GM23338 (cell line): ENCODE results near the gene CRPPA. TPM values are rescaled to one million over a fixed set of nuclear protein-coding genes. Genes with fewer than 3 reads are reported as not detected.

Experiments used
- CTCF ChIP-seq, 2 experiments: fragments of 200-600 bp in 1 of 2; sonication (generic) in 1 of 2; conservative IDR thresholded peaks; 2 replicates each; pipeline versions ENCODE4 v1.5.1 to v1.6.1; 2016 to 2017; ENCODE audit warnings: antibody characterized with exemption in 2 of 2, low read depth in 2 of 2, mild to moderate bottlenecking in 2 of 2, moderate library complexity in 1 of 2
- ETS1 ChIP-seq: IDR thresholded peaks from 2 replicates; pipeline ENCODE4 v1.6.1; 2016; ENCODE audit warnings: antibody characterized with exemption
- EZH2 ChIP-seq: fragments of 200-600 bp; sonication (generic); IDR thresholded peaks from one replicate; pipeline ENCODE4 v1.8.0; 2017; ENCODE audit warnings: antibody characterized with exemption, mild to moderate bottlenecking, low read depth; ENCODE audit not compliant: unreplicated experiment
- JUNB ChIP-seq: IDR thresholded peaks from one replicate; pipeline ENCODE4 v1.6.1; 2016; ENCODE audit warnings: antibody characterized with exemption; ENCODE audit not compliant: unreplicated experiment
- NANOG ChIP-seq: IDR thresholded peaks from 2 replicates; pipeline ENCODE4 v1.6.1; 2016; ENCODE audit warnings: antibody characterized with exemption, borderline replicate concordance
- POLR2AphosphoS5 ChIP-seq: IDR thresholded peaks from 2 replicates; pipeline ENCODE4 v1.6.1; 2016; ENCODE audit warnings: antibody characterized with exemption, low read depth
- STAT1 ChIP-seq: IDR thresholded peaks from one replicate; pipeline ENCODE4 v1.6.1; 2016; ENCODE audit warnings: antibody characterized with exemption; ENCODE audit not compliant: unreplicated experiment
- ZNF114 ChIP-seq: fragments of 250-450 bp; sonication (Bioruptor Pico); IDR thresholded peaks from 2 replicates; pipeline ENCODE4 v1.5.0; 2020; ENCODE audit warnings: mild to moderate bottlenecking, moderate library complexity
- ZNF462 ChIP-seq: fragments of 250-450 bp; sonication (Bioruptor Pico); IDR thresholded peaks from 2 replicates; pipeline ENCODE4 v1.5.0; 2020; ENCODE audit warnings: mild to moderate bottlenecking, moderate library complexity
- polyA plus RNA-seq: library from polyadenylated mRNA; unstranded; fragments of >200 nt; fragmentation: Nextera tagmentation; extraction: Ambion mirVana; gene quantifications from 2 replicates; pipeline ENCODE4 v1.2.1, GENCODE V29; 2016
- total RNA-seq: library from RNA; depleted of rRNA; stranded (reverse); fragments of >200 nt; shearing (Covaris generic); gene quantifications from 2 replicates; pipeline ENCODE4 v1.2.3, GENCODE V29; 2014

CRPPA gene
- total and polyA plus RNA-seq, 2 experiments from 2014 or later: 0.45 to 0.73 TPM

GRCh38 chr7:16465469-16466361, 44.4 kb upstream of the CRPPA start, which contains the start of gene SOSTDC1 (continued):
- no peak for TF ChIP-seq ZNF462 (CRISPR knock-in tag)
- no peak for TF ChIP-seq POLR2AphosphoS5
- TF ChIP-seq ETS1: no peak
- no peak for TF ChIP-seq EZH2
- no peak for TF ChIP-seq CTCF (conservative IDR thresholded peaks at IDR 0.05; ENCODE audit: low read depth in 2 of 2)
- TF ChIP-seq STAT1: no peak
- no peak for TF ChIP-seq JUNB
- TF ChIP-seq ZNF114 (CRISPR knock-in tag): no peak
- TF ChIP-seq NANOG: no peak
